H1 (cell line): ENCODE measurements around the gene ADPGK. TPM values are rescaled to one million over a fixed set of nuclear protein-coding genes. Genes with fewer than 3 reads are reported as not detected.

Experiments
- CTCF ChIA-PET: fragments of 300-600 bp; sonication (Branson Sonifier 250); formaldehyde crosslinking; loops from one replicate; lab custom pipeline; 2021; ENCODE audit not compliant: partially characterized antibody; lab: Charles Lee
- POLR2A ChIA-PET: fragments of 300-600 bp; sonication (Branson Sonifier 250); formaldehyde crosslinking; loops from one replicate; lab custom pipeline; 2021; ENCODE audit warnings: inconsistent platforms; ENCODE audit not compliant: partially characterized antibody; lab: Charles Lee
- DNase-seq, 2 experiments: peaks; one replicate each; pipeline versions ENCODE4 v3.0.0 to v3.0.0-alpha.2; 2010 to 2022; ENCODE audit warnings: low spot score in 2 of 2, low read depth in 1 of 2, mixed read lengths in 1 of 2
- FAIRE-seq: peaks from 2 replicates; lab custom pipeline; 2011; peaks lifted over from hg19 to GRCh38; lab: Jason Lieb, UNC
- H2AFZ ChIP-seq: 2 replicates; pipeline ENCODE4 v1.8.1; 2012; ENCODE audit warnings: low read length, inconsistent platforms
- H2AK5ac ChIP-seq: 2 replicates; pipeline ENCODE4 v1.6.1; 2013; ENCODE audit warnings: low read depth, low read length
- H2BK120ac ChIP-seq: replicated peaks from 2 replicates; pipeline ENCODE3; 2013; ENCODE audit warnings: low read depth, low read length, inconsistent platforms
- H2BK12ac ChIP-seq: 2 replicates; pipeline ENCODE4 v1.6.1; 2013; ENCODE audit warnings: low read depth, low read length
- H2BK15ac ChIP-seq: 2 replicates; pipeline ENCODE4 v1.6.1; 2013; ENCODE audit warnings: low read length
- H2BK20ac ChIP-seq: 2 replicates; pipeline ENCODE4 v1.6.1; 2013; ENCODE audit warnings: low read length
- H2BK5ac ChIP-seq: 2 replicates; pipeline ENCODE4 v1.6.1; 2013; ENCODE audit warnings: low read depth, low read length
- H3K14ac ChIP-seq: 2 replicates; pipeline ENCODE4 v1.6.1; 2013; ENCODE audit warnings: inconsistent platforms; ENCODE audit not compliant: insufficient read length
- H3K18ac ChIP-seq: 2 replicates; pipeline ENCODE4 v1.6.1; 2013; ENCODE audit warnings: low read length; ENCODE audit errors: extremely low read depth
- H3K23ac ChIP-seq: 2 replicates; pipeline ENCODE4 v1.6.1; 2013; ENCODE audit warnings: inconsistent platforms; ENCODE audit not compliant: insufficient read length
- H3K23me2 ChIP-seq: 2 replicates; pipeline ENCODE4 v1.6.1; 2013; ENCODE audit warnings: low read depth, low read length
- H3K27ac ChIP-seq: 2 replicates; pipeline ENCODE4 v1.6.1; 2011; ENCODE audit warnings: low read depth, low read length, inconsistent platforms
- H3K27me3 ChIP-seq, 4 experiments: replicated peaks in 1 of 4; 1 replicate in 1 of 4; 2 replicates in 3 of 4; pipeline versions ENCODE4 v1.6.1 to v1.8.1; 2011 to 2013; ENCODE audit warnings: low read length in 3 of 4, mild to moderate bottlenecking in 3 of 4, inconsistent platforms in 2 of 4, mixed read lengths in 2 of 4, moderate library complexity in 1 of 4; ENCODE audit not compliant: control insufficient read depth in 3 of 4, insufficient read depth in 3 of 4; ENCODE audit errors: extremely low read depth in 1 of 4
- H3K36me3 ChIP-seq, 4 experiments: 2 replicates each; pipeline versions ENCODE4 v1.6.1 to v1.8.1; 2011 to 2013; ENCODE audit warnings: mild to moderate bottlenecking in 4 of 4, low read length in 3 of 4, moderate library complexity in 2 of 4, control low read depth in 1 of 4, inconsistent platforms in 1 of 4; ENCODE audit not compliant: insufficient read depth in 4 of 4, control insufficient read depth in 2 of 4
- H3K4ac ChIP-seq: replicated peaks from 2 replicates; pipeline ENCODE3; 2013; ENCODE audit warnings: low read length, low read depth, mixed read lengths, inconsistent platforms; ENCODE audit not compliant: insufficient read length
- H3K4me1 ChIP-seq, 4 experiments: replicated peaks in 1 of 4; 1 replicate in 1 of 4; 2 replicates in 3 of 4; pipeline versions ENCODE4 v1.6.1 to v1.8.1; 2011 to 2013; ENCODE audit warnings: low read length in 3 of 4, inconsistent platforms in 2 of 4, mixed read lengths in 1 of 4; ENCODE audit not compliant: insufficient read depth in 4 of 4, control insufficient read depth in 3 of 4
- H3K4me2 ChIP-seq, 2 experiments: 2 replicates each; pipeline versions ENCODE4 v1.6.1 to v1.8.1; 2011 to 2013; ENCODE audit warnings: low read depth in 2 of 2, low read length in 2 of 2, control low read depth in 1 of 2, inconsistent platforms in 1 of 2, mild to moderate bottlenecking in 1 of 2; ENCODE audit not compliant: insufficient read depth in 1 of 2
- H3K4me3 ChIP-seq, 4 experiments: fragments of 200-600, 300-600 bp in 1 of 4; sonication (generic), shearing (Covaris generic), sonication (Bioruptor Twin) in 1 of 4; 2 replicates each; pipeline versions ENCODE4 v1.5.1 to v1.8.1; 2011 to 2016; ENCODE audit warnings: low read length in 4 of 4, low read depth in 3 of 4, control low read depth in 2 of 4, inconsistent platforms in 2 of 4, mild to moderate bottlenecking in 2 of 4, mixed read lengths in 1 of 4, moderate library complexity in 1 of 4; ENCODE audit not compliant: insufficient read depth in 2 of 4; ENCODE audit errors: extremely low read depth in 1 of 4
- H3K56ac ChIP-seq: replicated peaks from 2 replicates; pipeline ENCODE3; 2013; ENCODE audit warnings: low read depth, mild to moderate bottlenecking, mixed read lengths, low read length, inconsistent platforms; ENCODE audit not compliant: insufficient read length
- H3K79me1 ChIP-seq: 2 replicates; pipeline ENCODE4 v1.6.1; 2013; ENCODE audit warnings: low read depth, low read length, control low read depth
- H3K79me2 ChIP-seq, 2 experiments: 2 replicates each; pipeline versions ENCODE4 v1.6.1 to v1.8.1; 2012 to 2013; ENCODE audit warnings: low read length in 2 of 2, mild to moderate bottlenecking in 2 of 2, inconsistent platforms in 1 of 2; ENCODE audit not compliant: insufficient read depth in 2 of 2, control insufficient read depth in 1 of 2
- H3K9ac ChIP-seq, 4 experiments: replicated peaks in 1 of 4; 1 replicate in 1 of 4; 2 replicates in 3 of 4; pipeline versions ENCODE4 v1.6.1 to v1.8.1; 2011 to 2013; ENCODE audit warnings: low read depth in 3 of 4, low read length in 3 of 4, control low read depth in 2 of 4, mild to moderate bottlenecking in 2 of 4, moderate library complexity in 2 of 4, inconsistent platforms in 1 of 4; ENCODE audit errors: extremely low read depth in 1 of 4
- H3K9me3 ChIP-seq, 2 experiments: 2 replicates each; pipeline versions ENCODE4 v1.6.1 to v1.8.1; 2012 to 2013; ENCODE audit warnings: mild to moderate bottlenecking in 2 of 2, moderate library complexity in 2 of 2, control low read depth in 1 of 2, inconsistent platforms in 1 of 2, low read depth in 1 of 2, low read length in 1 of 2, mixed read lengths in 1 of 2; ENCODE audit not compliant: insufficient read depth in 2 of 2
- H4K20me1 ChIP-seq, 2 experiments: replicated peaks in 1 of 2; 2 replicates each; pipeline versions ENCODE3 to v1.8.1; 2011 to 2013; ENCODE audit warnings: inconsistent platforms in 2 of 2, low read length in 2 of 2, mild to moderate bottlenecking in 1 of 2; ENCODE audit not compliant: insufficient read depth in 2 of 2, control insufficient read depth in 1 of 2
- H4K5ac ChIP-seq: 2 replicates; pipeline ENCODE4 v1.6.1; 2013; ENCODE audit warnings: low read length, low read depth, mixed read lengths, inconsistent platforms; ENCODE audit not compliant: insufficient read length
- H4K8ac ChIP-seq: 2 replicates; pipeline ENCODE4 v1.8.0; 2013; ENCODE audit warnings: mild to moderate bottlenecking, moderate library complexity, low read length, inconsistent platforms; ENCODE audit not compliant: insufficient read depth; ENCODE audit errors: extremely low read depth
- H4K91ac ChIP-seq: replicated peaks from 2 replicates; pipeline ENCODE3; 2013; ENCODE audit warnings: low read length, mixed read lengths, inconsistent platforms; ENCODE audit not compliant: insufficient read length
- EZH2 ChIP-seq: fragments of 200-600 bp; sonication (generic); IDR thresholded peaks from 2 replicates; pipeline ENCODE4 v1.7.1; 2012; ENCODE audit warnings: low read depth, mild to moderate bottlenecking, moderate library complexity, low read length, inconsistent platforms; ENCODE audit not compliant: severe bottlenecking
- HDAC6 ChIP-seq: IDR thresholded peaks from one replicate; pipeline ENCODE4 v1.7.1; 2012; ENCODE audit warnings: low read depth, mild to moderate bottlenecking, inconsistent platforms, low read length, moderate library complexity
- JUN ChIP-seq: IDR thresholded peaks from 2 replicates; pipeline ENCODE4 v1.6.1; 2011; ENCODE audit warnings: low read depth, mild to moderate bottlenecking, improper control_type of control experiment, low read length
- KDM4A ChIP-seq: IDR thresholded peaks from one replicate; pipeline ENCODE4 v1.7.1; 2012; ENCODE audit warnings: low read depth, mild to moderate bottlenecking, moderate library complexity, low read length, inconsistent platforms; ENCODE audit not compliant: severe bottlenecking
- NRF1 ChIP-seq: IDR thresholded peaks from 2 replicates; pipeline ENCODE4 v1.6.1; 2011; ENCODE audit warnings: mild to moderate bottlenecking, low read depth, low read length, improper control_type of control experiment
- PHF8 ChIP-seq: fragments of 200-600 bp; sonication (generic); conservative IDR thresholded peaks from 2 replicates; pipeline ENCODE4 v1.7.1; 2012; ENCODE audit warnings: low read depth, mild to moderate bottlenecking, inconsistent platforms, low read length, moderate library complexity
- RNF2 ChIP-seq: fragments of 200-900, 300-1000 bp; sonication (generic); IDR thresholded peaks from 2 replicates; pipeline ENCODE4 v1.7.1; 2016; ENCODE audit warnings: borderline replicate concordance, low read depth, mild to moderate bottlenecking, antibody characterized with exemption, low read length; ENCODE audit not compliant: poor library complexity, severe bottlenecking; ENCODE audit errors: missing control alignments
- SIN3A ChIP-seq, 2 experiments: IDR thresholded peaks in 1 of 2; conservative IDR thresholded peaks in 1 of 2; 2 replicates each; pipeline ENCODE4 v1.6.1; 2011 to 2012; ENCODE audit warnings: low read length in 2 of 2, improper control_type of control experiment in 1 of 2, low read depth in 1 of 2, mild to moderate bottlenecking in 1 of 2
- WGBS, 2 experiments: shearing (Covaris generic) in 1 of 2; methylation state at CpG; one replicate each; pipeline versions ENCODE4 v1.1.6 to v1.1.7; 2013 to 2015; ENCODE audit warnings: low lambda C conversion rate in 2 of 2, mixed read lengths in 2 of 2, inconsistent platforms in 1 of 2, low coverage in 1 of 2, missing lambda C conversion rate in 1 of 2; ENCODE audit not compliant: insufficient replicate concordance in 2 of 2, insufficient coverage in 1 of 2, insufficient read length in 1 of 2; ENCODE audit errors: extremely low coverage in 1 of 2, missing lambda C conversion rate in 1 of 2; 5-methylcytosine and 5-hydroxymethylcytosine counted together
- polyA plus RNA-seq, 7 experiments: library from polyadenylated mRNA; depleted of rRNA in 3 of 7; stranded (reverse) in 5 of 7; unstranded in 2 of 7; fragments of >200 nt in 5 of 7; fragments of 200-250 nt in 2 of 7; gene quantifications; 1 replicate in 5 of 7; 2 replicates in 1 of 7; 4 replicates in 1 of 7; pipeline versions ENCODE4 v1.2.1 to v1.2.3, GENCODE V29; 2011 to 2013; ENCODE audit warnings: missing spikeins in 2 of 7, mixed read lengths in 2 of 7
- total RNA-seq: library from RNA; stranded (reverse); fragmentation: NEBNext Ultra II Directional; extraction: Animal tissue kit (Norgen Biotek cat#: 25700); gene quantifications from 2 replicates; pipeline ENCODE4 v1.2.1, GENCODE V29; 2021

Gene ADPGK
- total and polyA plus RNA-seq, 2 of the 8 experiments (the other 6 are each of a cell fraction or from before 2014, with no cell fraction given): 32.2 to 38.2 TPM

DNA sequence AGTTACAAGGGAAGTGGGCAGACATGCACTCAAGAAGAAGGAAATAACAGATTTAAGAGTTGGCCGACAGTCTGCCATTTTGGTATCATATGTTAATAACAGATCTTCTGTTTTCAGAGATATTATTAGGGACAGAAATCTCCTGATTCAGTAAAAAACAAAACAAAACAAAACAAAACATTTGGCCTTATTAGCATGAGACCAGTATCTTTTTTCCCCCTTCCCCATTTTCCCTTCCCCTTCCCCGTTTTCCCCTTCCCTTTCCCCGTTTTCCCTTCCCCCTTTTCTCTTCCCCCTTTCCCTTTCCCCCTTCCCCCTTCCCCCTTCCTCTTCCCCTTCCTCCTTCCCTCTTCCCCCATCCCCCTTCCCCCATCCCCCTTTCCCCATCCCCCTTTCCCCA, 58.1 kb downstream of the ADPGK start:
- H2BK12ac ChIP-seq: no peak overlapping the region
- H2BK20ac ChIP-seq: no peak overlapping the region
- H3K4me2 ChIP-seq: no peak overlapping the region
- no peak overlapping the region for H2AFZ ChIP-seq
- H3K4me3 ChIP-seq: no peak overlapping the region
- H3K27me3 ChIP-seq: no peaks in the 10 kb centered on the region
- H3K9ac ChIP-seq: no peak overlapping the region
- H2BK15ac ChIP-seq: no peak overlapping the region
- no peak overlapping the region for H3K18ac ChIP-seq
- H2AK5ac ChIP-seq: no peak overlapping the region
- WGBS, 2 experiments: 92 to 100% methylated on average over 1 to 2 of the region's 3 CpGs
- H3K23ac ChIP-seq: no peak overlapping the region
- no peak overlapping the region for H3K27ac ChIP-seq
- FAIRE-seq: no peak
- no peak for DNase-seq
- no peak overlapping the region for H4K8ac ChIP-seq
- no peak overlapping the region for H4K5ac ChIP-seq
- H3K14ac ChIP-seq: no peak overlapping the region
- TF ChIP-seq NRF1: no peak
- no peak for TF ChIP-seq EZH2
- no peak for TF ChIP-seq JUN
- TF ChIP-seq RNF2: no peak
- no peak for TF ChIP-seq SIN3A (conservative IDR thresholded peaks at IDR 0.05 in 1 of 2, IDR thresholded peaks at IDR 0.05 in 1 of 2; ENCODE audit: low read depth in 1 of 2, low read length in 2 of 2)
- TF ChIP-seq PHF8: no peak
- TF ChIP-seq KDM4A: no peak
- no peak for TF ChIP-seq HDAC6
- H2BK120ac ChIP-seq: no peak overlapping the region
- no peaks in the 10 kb centered on the region for H4K20me1 ChIP-seq
- peaks cover 0 to 5% (median 1%) of the 10 kb centered on the region in 4 experiments; a peak in 2 of 8 replicates for H3K36me3 ChIP-seq
- H2BK5ac ChIP-seq: no peak overlapping the region
- ChIA-PET POLR2A (no interaction called here), CTCF (interaction anchor here (1.2 kb wide), 1 partner anchor 10 kb away, joined by 5 read pairs; no protein-coding TSS in a partner anchor)
- H3K79me2 ChIP-seq: no peaks in the 10 kb centered on the region
- no peaks in the 10 kb centered on the region for H3K9me3 ChIP-seq
- no peak overlapping the region for H3K4ac ChIP-seq
- no peak overlapping the region for H4K91ac ChIP-seq
- no peak overlapping the region for H3K56ac ChIP-seq
- H3K79me1 ChIP-seq: no peaks in the 10 kb centered on the region
- no peaks in the 10 kb centered on the region for H3K23me2 ChIP-seq
- peaks cover 0 to 7% (median 1%) of the 10 kb centered on the region in 4 experiments; a peak in 3 of 7 replicates for H3K4me1 ChIP-seq
